ENCODE results near the gene GLP1R.
"Not testable (repeated sequence)": the region's sequence is repeated elsewhere in the genome, so short reads cannot be mapped to it uniquely, and the experiment has no call there.

GLP1R gene

DNA sequence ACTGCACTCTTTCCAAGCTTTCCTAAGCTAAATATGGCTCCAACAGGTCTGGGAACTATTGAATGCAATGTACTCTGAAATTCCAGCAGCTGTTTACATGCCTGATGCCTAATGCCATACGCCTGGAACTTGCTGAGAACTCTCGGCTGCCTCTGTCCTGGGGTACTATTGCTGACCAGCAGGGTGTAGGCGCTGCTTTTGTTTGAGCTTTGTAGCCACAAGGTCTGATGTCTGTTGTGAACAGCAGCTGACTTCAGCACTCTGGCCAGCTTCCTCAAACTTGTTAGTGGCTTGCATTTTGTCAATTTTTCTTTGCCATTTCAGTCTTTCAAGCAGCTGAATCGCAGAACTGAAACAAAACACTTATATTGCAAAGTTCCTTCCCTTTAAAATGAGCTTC, 39.8 kb downstream of the GLP1R start:
- no peak for DNase-seq

DNA sequence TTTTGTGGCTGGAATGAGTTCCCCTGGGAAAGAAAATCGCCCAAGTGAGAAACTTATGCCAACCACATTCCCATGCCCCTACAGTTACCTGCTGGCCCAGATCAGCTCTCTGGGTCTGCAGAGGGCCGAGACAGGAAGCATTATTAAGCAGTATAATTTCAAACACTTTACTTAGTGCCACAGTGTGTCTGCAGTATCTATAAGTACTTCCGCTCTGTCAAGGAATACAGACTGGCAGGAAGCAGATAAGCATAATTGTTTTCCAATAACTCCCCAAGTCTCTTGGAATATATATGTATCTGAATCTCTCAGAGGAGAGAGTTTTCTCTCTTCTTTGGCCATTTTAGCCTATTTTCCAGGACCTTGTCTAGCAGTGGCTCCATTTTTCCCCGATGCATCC, 41.5 kb downstream of the GLP1R start:
- DNase-seq: no peak

DNA sequence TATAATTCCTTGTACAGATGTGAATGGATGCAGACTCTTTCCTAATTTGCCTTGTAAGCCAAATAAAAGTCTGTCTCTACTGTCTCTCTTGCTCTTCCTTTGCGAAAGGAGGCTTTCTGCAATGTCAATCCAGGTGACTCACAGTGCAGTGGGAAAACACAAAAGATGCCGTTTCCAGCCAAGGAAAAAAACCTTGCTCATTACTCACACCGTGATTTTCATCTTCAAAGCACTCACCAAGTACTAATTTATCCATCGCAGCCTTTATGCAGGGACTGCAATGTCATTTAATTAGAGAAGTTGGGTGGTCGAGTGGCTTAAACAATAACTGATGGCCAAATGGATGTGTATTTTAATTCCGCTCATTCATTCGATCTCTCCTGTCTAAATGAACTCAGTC, 42.6 kb downstream of the GLP1R start:
- DNase-seq: no peak

DNA sequence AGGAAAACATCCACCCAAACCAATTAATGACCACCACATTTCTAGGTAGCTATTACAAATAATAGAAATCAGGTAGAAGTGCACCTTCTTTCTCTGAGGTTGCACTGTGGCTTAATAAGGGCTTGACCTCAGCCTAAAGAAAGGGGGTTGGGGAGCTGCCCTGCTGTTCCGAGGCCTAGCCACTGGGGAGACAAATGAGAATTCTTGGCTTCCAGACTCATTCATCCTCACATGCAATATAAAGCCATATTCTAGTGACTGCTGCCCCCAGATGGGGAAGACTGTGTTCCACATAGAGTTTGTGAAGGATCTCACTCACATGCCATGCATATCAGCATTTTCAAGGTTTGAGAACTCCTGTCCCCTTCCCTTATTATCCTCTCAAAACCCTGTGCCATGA, 43.5 kb downstream of the GLP1R start:
- no peak for DNase-seq

DNA sequence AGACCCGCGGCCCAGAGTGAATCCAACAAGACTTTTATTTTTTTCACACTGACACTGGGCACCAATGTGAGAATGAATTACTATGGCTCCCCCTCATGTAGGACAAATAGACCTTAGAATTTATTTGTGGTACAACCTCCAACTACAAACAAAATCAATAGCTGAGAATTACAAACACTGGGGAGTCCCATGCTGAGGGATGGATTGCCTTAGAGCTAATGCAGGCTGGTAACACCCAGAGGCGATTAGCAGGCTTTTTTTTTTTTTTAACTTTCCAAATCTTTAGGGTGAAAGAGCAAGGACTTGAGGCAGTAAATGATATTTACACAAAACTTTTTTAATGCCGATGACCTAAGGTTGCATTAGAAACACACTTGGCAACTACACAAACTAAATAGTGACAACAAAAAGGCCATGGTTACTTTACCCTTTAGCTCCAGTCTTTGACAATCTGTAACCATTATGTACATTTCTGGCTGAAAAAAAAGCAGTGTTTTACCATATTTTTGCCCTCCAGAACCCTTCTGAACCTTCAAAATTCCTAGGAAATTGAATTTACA, 44.6 kb downstream of the GLP1R start:
- DNase-seq: no peak

DNA sequence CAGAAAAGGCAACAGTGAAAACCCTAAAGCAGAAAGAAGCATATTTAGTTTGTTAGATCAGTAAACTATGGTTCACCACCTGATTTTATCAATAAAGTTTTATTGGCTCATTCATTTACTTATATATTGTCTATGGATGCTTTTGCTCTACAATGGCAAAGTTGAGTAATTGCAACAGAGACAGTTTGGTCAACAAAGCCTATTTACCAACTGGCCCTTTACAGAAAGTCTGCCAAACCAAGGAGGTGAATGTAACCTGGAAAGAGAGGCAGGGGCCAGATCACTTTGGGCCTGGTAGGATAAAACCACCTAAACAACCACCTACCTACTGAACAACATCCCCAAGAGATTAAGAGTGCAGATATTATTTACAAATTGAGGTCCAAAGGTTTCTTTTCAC, 47.0 kb downstream of the GLP1R start:
- DNase-seq: no peak

DNA sequence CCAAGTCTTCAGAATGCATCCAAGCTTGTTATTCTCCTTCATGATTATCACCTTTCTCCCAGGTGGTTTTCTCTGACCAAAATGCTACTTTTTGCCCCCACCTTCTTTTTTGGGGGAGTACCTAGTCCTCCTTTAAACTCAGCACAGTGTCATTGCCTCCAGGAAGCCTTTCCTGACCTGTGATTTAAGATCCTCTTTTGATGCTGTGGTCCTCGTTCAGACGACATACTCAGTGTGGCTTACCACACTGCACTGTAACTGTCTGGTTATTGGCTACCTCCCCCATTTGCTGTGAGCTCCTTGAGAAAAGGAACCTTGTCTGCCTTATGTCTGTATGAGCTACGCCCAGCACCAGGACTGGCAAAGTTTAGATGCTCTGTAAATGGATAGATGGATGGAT, 51.8 kb downstream of the GLP1R start:
- no peak for DNase-seq

DNA sequence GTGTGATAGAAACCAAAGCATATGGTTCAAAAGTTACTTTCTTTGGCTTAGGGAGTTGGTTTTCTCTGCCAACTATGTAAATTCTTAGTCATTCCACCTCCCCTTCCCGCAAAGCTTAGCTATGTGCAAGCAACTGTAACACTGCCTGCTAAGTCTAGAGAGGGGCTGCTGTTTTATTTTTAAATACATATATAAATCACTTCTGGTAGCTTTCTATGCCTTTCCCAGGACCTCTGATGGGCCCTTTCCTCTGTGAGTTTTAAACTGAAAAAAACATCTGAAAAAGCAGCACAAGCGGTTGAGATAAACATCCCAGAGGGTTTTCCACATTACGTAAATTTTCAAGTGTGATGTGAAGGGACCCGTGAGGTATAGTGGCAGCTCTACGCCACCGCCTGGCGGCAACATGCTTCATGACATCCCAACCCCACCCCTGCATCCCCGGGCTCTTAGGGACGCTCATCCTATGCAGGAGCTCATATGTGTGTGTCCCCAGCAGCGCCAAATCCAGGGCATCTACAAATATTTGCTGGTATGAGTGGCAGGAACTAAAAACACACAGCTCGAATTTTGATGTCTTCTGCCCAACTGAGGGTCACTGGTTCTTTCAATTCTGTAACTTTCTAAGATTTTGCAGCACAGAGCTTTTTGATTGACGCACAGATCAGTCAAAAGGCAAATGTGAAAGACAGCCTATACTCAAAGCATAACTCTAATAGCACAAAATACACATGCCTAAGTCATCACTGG, 53.7 kb downstream of the GLP1R start:
- no peak for DNase-seq

DNA sequence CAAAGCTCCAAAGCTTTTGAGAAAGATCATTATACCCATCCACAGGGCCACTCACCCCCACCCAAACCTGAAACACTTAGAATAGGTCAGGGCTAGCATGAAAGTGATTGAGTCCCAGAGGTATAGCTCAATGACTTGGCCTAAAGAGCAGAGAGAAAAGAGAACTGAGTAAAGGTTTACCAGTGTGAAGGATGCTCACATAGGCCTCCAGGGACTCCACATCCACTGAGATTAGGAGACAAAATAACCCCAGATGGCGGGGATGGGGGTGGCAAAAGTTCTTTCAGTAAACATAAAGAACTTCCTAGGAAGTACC, 54.2 kb downstream of the GLP1R start:
- DNase-seq: no peak

DNA sequence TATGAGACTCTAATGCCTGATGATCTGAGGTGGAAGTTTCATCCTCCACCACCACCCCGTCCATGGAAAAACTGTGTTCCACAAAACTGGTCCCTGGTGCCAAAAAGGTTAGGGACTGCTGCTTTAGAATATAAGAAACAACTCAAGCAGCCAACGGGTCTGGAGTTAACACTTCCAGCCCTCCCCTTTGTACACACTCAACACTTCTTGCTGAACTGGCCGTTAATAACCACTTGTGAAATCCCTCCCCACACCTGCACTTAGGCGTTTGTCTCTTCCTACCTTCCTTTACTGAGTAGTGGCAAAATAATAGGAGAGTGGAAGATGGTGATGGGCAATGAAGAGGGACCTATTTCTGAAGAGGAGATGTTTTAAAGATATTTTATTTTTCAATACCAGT, 55.9 kb downstream of the GLP1R start:
- no peak for DNase-seq

DNA sequence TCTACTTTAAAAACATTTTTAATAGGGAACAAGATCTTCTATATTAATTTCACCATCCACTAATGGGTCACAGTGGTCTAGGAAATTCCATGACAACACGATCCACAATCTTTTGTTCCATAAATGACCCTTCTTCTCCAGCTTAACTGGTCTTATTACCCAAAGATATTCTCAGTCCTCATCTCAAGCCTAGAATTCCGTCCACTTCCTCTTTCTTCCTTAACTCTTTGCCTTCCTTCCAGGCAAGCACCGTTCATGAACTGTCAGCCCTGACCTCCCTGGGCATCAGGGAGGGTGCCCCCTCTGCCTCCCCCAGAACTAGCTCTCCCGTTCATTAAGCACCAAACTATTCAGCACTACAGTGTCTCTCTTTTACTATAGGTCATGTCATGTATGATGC, 58.5 kb downstream of the GLP1R start:
- DNase-seq: no peak

DNA sequence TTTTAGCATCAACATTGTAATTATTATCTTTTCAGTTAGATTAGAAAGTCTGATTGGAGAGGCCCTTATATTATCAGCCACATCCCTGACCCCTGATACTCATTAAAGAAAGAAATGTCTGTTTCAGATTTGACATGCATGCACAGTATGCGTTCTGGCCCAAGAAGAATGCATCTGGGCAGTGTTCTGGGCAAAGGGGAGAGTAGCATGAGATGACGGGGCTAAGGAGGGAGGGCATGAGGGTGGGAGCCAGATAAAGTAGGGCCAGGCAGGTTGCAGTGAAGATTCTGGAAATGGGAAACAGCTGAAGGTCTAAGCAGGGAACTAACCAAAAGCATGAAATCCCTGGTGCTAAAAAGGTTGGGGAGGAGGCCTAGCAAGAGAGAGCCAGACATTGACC, 59.1 kb downstream of the GLP1R start:
- no peak for DNase-seq

DNA sequence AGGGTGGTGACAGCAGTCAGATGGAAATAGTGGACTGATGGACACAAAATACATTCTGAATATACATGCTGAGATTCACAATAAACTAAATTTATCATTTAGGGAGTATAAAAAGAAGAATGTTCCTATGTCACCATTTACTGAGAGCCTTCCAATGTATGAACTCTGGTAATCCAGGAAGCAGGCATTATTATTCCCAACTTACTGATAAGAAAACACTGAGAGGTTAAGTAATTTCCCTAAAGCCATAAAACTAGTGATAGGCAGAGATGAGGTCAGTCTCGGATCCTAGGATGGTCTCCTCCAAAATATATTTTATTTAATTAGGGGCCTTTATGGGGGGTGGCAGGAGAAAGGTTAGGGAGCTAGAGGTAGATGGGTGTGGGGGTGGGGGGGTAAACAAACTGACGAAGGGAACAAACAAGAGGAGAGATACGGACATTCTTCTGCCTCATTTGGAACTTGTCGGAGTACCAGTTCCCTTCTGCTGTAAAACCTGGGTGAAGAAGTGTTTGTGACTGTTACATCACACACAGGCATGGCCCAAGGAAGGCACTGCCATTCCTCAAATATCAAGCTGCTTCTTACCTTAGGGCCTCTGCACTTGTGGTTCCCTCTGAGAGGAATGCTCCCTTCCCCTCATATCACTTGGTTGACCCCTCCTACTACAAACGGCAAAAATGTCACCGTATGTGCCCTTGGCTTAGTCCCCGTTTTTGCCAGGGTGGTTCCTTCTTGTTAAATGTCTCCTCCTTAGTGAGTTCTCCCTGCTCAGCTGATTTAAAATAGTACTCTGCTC, 59.7 kb downstream of the GLP1R start:
- no peak for DNase-seq

DNA sequence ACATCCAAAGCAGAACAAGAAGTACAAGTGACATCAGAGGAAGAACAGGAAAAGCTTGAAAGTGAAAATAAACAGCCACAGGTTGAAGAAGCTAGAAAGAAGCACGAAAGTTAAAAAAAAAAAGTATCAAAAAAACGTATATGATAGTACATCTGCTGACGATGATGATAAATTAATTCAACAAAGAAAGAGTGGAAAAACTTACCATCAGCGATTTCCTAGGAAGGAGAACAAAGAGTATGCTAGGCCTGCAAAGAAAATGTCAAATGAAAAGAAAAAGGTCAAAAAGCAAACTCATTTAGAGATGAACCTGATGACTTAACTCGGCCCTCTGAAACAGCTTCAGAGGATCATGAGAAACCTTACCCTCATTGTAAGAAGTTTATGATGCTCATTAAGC, 62.7 kb downstream of the GLP1R start:
- DNase-seq: no peak

DNA sequence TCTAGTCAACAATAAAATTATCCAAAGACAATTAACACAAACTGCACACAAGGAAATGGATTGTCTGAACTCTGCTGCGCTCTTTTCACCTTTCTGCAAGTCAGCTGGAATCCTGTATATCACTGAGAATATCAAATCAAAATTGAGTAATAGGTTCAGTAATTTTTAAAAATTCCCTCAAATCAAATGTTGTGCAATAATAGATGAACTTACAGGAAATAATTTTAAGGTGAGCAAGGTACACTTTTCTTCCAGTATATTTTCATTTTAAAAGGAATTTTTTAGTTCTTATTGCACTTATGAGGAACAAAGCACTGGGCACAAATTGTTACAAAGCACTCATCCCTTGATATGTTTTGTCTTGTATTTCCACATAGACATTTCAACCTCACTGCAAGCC, 65.2 kb downstream of the GLP1R start:
- no peak for DNase-seq

DNA sequence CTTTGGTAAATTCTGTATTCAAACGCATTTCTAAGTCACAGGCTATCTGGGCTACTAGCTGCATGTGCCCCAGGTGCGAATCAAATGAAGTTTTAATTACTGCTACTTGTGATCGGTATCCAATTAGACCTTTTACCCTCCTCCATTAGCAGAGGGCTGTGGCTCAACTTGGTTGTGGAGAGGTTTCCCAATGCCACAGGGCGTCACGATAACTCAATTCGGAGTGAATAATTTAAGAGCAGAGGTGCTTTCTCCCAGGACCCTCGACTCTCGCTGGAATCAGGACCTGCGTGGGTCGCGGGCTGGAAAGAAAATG, 65.8 kb downstream of the GLP1R start:
- peak in 1 of 2 experiments; percentile 71 for DNase-seq

DNA sequence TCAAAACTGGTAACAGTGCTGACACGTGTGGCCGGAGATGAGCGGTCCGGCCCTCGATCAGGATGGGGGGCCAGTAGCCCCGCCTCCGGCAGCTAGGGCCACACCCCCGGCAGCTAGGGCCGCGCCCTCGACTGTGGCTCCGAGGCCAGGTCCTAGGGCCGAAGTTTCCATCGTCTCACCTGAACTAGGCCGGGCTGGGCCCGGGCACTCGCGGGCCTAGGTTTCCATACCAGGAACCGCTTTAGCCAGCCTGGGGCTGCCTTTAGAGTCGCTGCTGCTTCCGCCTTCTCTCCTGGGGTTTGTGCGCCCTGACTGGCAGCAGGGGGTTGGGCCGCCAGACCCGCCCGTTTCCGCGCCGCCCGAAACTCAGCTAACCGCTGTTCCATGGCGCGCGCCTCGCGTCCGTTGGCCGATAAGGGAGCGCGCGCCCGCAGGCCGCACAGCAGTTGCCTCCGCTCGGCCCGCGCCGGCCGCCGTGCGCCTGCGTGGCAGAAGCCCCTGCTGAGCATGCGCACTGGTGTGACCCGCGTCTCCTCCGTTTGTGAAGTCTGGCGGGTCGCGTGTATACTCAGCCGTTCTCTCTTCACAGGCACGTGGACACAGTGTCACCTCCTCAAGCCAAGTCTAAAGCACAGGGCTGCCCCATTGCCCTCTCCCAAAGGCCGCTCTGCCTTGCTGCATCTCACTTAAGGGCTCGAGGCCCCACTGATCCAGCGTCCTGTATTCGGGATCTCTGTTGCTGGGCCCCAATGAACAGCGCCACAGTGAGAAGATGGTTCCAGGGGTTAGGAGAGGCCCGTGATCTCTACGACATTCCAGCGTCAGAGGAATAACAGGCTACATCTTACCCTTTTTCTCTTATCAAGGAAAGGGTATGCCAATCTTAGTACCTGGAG, 66.4 kb downstream of the GLP1R start, which contains the start of gene SAYSD1:
SAYSD1 (minus strand) TSS at position 483 of the 896 bp plus-strand sequence; CDS start at position 386, 97 bp downstream.
- DNase-seq: peak; percentile 93 to 95

DNA sequence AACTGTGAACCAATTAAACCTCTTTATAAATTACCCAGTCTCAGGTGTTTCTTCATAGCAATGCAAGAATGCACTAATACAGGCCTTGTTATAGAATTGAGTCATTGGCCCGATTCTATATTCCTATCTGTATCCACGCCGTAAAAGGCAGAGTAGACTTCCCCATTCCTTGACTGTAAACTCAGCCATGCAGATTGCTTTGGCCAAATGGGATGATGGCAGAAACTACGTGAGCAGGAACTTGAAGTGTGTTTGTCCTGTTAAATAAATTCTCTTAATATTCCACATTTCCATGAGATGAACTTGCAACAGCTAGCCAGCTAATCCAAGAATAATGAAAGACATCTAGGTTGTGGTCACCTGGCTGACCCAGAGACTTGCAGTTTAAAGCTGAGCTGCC, 70.3 kb downstream of the GLP1R start:
- no peak for DNase-seq

DNA sequence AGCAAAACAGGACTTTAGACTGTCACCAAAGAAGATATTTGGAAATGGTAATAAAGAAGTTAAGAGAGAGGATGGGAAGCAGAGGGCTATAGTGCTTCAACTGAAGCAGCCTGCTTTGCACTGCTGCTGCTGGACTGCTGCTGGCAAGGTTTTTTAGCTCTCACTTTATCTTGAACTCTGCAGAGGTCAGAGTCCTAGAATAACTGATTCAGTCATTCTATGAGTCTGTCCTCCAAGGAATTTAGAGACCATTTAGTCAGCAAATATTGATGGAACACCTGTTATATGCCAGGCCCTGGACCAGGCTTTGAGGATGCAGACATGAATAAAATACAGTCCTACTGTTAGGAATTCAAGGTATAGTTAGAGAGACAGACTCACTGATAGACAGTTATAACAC, 75.5 kb downstream of the GLP1R start:
- DNase-seq: no peak

DNA sequence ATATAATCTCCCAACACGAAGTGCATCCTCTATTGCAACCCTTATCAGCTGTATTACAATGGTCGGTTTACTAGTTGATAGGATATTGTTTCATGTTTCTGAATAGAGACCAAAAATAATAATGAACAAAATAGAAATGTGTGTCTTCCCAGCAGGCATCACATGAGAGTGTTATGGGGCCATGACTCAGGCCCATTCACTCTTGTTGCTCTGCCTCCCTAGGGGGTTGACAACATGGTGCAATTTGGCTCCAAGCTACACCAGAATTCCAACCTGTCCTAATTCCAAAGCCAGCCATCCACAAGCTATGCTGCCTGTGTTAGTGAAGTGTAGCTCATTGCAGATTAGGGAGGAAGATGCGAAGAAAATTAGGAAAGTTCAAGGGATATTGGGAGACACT, 79.5 kb downstream of the GLP1R start:
- DNase-seq: no peak

DNA sequence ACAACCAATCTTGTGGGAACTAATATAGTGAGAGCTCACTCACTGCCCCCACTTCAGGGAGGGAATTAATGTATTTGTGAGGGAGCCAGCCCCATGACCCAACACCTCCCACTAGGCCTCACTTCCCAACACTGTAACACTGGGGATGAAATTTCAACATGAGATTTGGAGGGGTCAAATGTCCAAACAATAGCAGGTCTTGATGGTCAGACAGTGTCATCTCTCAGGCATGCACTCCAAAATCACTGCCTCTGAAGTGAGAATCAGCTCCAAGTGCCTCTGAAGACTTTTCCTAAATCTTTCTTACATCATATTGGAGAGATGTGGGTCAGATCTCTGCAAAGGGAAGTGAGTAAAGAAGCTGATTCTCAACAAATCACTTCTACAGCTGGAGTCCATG, 80.3 kb downstream of the GLP1R start:
- no peak for DNase-seq

DNA sequence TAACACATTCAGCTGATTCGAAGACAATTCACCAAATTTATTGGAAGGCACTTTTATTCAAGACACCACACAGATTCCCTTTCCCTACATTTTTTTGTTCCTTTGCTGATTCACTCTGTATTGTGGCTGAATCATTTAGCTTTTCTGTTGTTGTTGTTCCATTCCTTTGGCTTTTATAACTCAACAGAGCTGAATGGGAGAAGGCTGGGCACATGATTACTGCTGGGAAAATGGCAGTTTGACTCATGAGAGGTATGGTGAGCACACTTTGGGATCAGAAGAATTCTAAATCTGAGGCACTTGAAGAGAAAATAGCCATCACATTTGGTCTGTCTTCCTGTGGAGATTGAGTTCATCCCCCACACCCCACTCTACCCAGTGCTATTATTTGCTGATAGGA, 82.1 kb downstream of the GLP1R start:
- DNase-seq: no peak

DNA sequence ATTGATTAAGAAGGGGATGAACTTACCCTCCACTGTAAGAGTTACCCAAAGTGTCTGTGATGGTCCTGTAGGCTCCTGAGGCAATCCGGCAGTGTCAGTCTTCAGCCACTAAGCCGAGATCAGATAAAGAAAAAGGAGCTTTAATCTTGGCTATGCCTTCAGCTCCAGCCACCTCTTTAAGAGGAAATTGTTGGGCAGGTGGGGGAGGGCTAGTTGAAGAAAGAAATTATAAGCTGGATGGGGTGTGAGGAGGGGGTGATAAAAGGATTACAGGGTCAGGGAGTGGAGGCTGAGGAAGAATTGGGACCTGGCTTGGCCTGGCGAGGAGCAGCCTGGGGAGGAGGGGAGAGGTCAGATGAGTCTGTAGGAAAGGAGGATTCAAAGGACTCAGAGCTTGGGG, 86.2 kb downstream of the GLP1R start:
- DNase-seq: not testable (repeated sequence)

Data from NCI-H187 (cell line).